GM21515 (cell line): ENCODE data around the gene TGFBI.

ENCODE experiments used
- ATAC-seq: cut with Tn5 transposase; IDR thresholded peaks from one replicate; pipeline ENCODE4 v1.9.1; 2021; ENCODE audit not compliant: unreplicated experiment

TGFBI gene

GRCh38 chr5:136001466-136001981 is 27.3 kb upstream of the TGFBI start:
- ATAC-seq, result no peak

DNA sequence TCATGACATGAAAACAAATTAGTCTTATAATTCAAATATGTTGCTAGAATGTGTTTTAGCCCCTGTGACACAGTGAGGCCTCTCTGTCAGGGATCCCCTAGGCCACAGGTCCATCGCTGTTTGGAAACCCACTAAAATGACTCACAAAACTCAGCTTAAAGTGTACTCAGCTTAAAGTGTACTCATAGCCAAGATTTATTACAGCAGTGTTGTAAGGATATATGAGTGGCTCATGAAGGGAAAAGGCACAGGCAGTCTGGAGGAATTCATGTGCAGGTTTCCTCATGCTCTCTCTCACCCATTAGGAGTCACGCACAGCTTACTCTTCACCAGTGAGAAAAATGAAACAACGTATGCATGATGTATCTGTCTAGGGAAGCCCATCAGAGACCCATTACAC is 24.4 kb upstream of the TGFBI start:
- no peak for ATAC-seq

DNA sequence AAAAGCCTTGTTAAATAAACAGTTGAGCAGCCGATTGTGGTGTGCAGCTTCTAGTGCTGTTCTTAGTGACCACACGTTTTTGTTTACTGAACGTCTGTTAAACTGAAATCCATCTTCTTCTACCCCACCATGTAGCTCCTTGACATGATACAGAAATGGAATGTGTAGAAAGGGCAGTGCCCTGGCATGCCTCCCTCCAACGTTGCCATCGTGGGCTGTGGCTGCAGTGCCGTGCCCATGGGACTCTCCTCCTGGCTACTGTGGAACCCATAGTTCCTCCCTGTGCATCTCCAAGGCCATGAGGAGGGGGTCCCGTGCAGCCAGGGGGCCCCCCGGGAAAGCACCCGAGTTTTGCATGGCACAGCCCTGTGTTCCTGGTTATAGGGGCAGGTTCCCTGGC is 23.3 kb upstream of the TGFBI start:
- ATAC-seq, result no peak

DNA sequence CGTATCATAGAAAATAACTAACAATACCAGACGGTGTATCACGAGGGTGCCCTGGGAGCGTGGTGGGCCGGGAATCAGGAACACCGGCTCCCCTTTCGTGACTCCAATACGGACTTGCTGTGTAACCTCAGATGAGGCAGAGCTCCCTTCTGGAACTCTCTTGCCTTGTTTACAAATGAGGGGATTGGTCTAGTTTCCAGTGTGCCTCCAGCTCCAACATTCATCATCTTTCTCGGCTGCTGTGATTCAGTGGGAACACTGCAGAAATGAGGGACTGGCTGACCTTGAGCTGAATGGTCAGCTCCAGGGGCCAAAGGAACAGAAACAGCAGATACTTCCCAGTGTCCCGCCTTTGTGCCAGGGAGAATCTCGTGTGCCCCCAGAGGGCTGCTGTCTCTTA is 22.6 kb upstream of the TGFBI start:
- ATAC-seq, result no peak

DNA sequence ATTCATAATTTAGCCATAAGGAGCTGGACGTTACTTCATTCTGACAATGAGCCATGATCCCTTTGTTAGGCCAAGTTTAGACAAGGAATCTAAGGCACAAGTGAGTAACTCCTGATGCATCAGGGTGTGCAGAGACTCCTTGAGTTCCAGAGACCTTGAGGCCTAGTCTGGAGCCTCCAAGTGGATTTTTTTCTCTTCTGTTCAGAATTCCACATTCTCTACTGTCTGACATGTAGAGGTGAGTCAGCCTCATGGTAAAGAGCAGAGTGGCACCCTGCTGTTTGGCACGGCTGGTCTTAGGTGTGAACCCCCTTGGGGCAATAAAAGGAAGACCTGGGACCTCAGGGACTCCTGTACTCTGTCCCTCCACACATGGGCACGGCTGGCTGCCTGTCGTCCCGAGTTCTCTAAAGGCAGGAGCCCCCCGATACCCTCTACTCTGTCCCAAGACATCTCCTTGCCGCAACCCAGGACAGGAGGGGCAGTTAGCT is 22.0 kb upstream of the TGFBI start:
- no peak for ATAC-seq

DNA sequence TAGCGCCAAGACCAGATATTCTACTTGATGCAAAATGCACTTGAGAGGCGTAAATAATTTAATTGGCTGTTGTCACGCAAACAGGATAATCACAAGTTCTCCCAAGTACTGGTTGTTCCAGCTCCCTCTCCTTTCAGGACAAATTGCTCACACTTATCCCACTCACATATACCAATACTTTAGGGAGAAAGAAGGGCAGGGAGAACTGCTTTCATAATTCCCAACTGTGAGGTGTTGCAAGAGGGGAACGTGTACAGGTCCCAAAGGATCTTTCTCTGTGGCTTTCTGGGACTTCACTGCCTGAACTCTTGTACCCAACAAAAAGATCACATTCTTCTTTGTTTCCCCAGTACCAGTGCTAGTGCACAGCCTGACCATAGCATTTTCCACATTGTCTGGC is 21.5 kb upstream of the TGFBI start:
- no peak for ATAC-seq

GRCh38 chr5:136011414-136012001 is 17.3 kb upstream of the TGFBI start:
- ATAC-seq, result no peak

GRCh38 chr5:136012041-136012804 is 16.6 kb upstream of the TGFBI start:
- ATAC-seq, result no peak

GRCh38 chr5:136013559-136013958 is 15.2 kb upstream of the TGFBI start:
- ATAC-seq, result no peak

- no peak for ATAC-seq
These were observed 14.5 kb upstream of the TGFBI start for GRCh38 chr5:136014049-136015002.

GRCh38 chr5:136015003-136015375 is 13.8 kb upstream of the TGFBI start:
- ATAC-seq, result no peak

- no peak for ATAC-seq
These were observed 12.7 kb upstream of the TGFBI start for GRCh38 chr5:136015966-136016650.

DNA sequence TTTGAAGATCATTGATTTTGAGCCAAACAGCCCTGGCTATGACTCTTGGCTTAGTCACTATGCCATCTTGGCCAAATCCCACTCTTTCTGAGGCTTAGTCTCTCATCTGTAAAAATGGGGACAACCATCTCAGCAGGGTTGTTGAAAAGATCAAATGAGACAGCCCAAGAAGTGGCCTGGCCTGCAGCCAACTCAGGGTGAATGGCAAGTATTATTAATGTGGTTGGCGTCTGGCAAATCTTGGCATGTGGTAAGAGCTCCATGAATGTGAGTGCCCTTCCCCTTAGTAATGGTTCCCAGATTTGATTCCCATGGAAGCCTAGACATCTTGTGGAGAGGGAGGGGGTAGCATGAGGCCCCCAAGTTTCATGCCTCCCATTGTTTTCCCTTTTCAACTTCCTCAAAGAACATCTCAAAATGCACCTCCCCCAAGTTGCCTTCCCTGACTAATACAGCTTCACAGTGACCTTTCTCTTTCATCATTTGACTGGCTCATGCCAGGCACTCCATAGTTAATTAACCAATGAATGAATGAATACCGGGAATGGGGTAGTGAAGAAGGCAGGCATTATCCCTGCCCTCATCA is 11.8 kb upstream of the TGFBI start:
- no peak for ATAC-seq

- no peak for ATAC-seq
These were observed 9.7 kb upstream of the TGFBI start for GRCh38 chr5:136018814-136019783.

DNA sequence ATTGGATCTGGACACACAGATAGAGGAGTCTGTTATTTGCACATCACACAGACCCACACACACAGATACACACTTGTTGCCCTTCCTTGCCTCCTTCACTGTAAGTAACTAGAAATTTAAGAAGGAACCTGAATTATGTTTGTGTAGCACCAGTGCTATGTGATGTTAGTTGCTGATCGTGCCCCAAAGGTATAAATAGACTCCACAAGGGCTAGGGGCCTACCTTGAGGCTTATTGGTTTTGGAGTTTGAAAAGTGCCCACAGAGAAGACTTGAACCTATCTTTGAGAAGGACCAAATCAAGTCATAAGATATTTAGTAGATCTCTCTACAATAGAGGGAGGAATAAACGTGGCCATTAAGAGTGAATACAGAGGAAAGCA is 8.8 kb upstream of the TGFBI start:
- no peak for ATAC-seq

- no peak for ATAC-seq
These were observed 8.3 kb upstream of the TGFBI start for GRCh38 chr5:136020383-136021015.

DNA sequence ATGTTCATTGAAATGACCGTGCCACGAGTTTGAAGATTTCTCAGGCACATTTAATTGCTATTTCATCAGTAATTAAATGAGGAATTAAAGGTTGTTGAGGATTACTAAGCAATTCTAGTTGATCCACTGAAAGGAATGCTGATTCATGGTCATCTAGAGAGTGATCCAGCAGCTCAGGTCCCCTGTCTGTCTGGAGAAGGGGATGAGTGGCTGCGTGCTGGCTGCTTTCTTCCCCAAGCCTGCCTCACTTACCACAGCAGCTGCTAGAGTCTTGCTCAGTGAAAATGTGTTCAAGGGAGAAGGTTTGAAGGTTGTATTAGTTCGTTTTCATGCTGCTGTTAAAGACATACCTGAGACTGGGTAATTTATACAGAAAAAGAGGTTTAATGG is 7.8 kb upstream of the TGFBI start:
- no peak for ATAC-seq

DNA sequence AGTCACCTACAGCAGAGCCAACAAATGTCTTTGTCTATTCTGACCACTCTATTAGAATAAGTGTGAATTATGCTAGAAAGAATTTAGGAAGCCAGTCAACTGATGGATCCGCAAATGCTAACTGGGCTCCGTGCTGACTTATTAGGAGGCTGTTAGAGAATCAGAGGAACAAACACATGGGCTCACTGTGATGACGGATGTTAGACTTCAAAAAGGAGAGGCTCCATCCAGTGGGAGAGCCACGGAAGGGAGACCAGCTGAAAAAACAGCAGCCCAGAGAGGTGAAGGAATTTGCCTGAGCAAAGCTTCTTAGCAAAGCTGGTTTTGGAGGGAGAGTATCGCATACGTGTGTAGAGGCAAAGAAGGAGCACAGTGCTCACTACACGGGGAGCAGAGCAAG is 5.8 kb upstream of the TGFBI start:
- no peak for ATAC-seq

GRCh38 chr5:136023958-136024541 is 4.7 kb upstream of the TGFBI start:
- ATAC-seq, result no peak
